Stimulated activated CD8-positive, alpha-beta memory T cell treated with anti-CD3 and anti-CD28 coated beads, Interleukin-7, amount 100 ng/mL, for 4 hours (primary cell): ENCODE results near the gene NPIPB2.

Source experiments
- DNase-seq, 2 donors: peaks; one replicate each; pipeline ENCODE4 v3.0.0-alpha.2; 2020; ENCODE audit warnings: low read depth in 2 of 2

NPIPB2 gene

GRCh38 chr16:11903906-11904305 lies 37.9 kb downstream of the NPIPB2 start:
- no peak for DNase-seq

- DNase-seq, result no peak
These were observed 40.8 kb downstream of the NPIPB2 start for GRCh38 chr16:11901091-11901490.

- no peak for DNase-seq
These were observed 45.2 kb downstream of the NPIPB2 start for GRCh38 chr16:11896486-11897176.

DNA sequence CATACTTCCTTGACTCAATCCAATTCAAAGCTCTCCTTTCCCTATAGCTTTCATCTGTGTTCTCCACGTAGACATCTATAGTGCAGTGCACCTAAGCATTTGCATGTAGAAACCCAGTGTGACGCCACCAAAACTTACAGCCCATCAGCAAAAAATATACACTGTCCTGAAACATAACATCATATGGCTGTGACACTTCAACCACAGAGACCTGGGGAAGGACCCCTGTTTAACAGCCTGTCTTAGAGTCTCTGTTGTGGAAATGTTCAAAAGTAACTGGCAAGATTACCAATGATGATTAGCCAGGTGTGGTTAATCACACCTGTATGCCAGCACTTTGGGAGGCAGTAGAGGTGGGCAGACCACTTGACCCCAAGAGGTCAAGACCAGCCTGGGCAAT lies 48.3 kb downstream of the NPIPB2 start:
- no peak for DNase-seq

DNA sequence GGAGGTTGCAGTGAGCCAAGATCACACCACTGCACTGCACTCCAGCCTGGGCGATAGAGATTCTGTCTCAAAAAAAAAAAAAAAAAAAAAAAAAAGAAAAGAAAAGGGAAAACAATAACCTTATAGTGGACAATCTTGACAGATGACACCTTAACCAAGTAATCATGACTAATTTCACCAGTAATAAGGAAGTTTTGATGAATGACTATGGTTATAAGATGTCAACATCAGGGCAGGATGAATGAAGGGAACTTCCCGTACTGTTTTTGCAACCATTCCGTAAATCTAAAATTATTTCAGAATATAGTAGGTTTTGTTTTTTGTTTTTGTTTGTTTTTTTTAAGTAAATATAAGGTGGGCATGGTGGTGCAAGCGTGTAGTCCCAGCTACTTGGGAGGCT lies 49.1 kb downstream of the NPIPB2 start:
- no peak for DNase-seq

DNA sequence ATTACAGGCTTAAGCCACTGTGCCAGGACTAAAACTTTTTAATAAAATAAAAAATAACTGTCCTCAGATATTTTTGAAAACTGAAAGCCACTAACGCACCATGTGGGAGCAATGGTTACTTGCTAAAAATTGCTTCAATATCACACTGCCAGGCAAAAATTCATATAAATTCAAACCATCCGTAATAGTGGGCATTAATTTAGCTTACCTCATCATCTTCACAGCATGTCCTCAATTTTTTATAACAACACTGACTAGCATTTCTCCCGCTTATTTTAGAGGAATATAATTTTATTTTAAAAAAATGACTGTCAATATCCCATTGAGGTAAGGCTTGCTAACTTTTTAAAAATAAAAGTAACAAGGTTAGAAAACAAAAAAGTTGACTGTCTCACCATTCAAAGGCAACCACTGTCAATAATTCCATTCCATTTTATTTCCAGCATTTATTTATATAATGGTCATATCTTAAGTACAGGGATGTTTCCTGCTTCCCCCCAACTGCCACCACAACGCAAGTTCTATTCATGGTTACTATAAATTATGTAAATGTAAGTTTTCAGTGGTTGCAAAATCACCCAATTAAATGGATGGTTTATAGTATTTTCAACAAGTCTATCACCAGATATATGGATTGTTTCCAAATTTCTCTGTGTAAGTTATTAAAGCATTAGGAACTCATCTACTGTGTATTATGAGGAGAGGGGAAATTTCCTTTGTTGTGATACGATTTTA lies 51.4 kb downstream of the NPIPB2 start:
- no peak for DNase-seq

GRCh38 chr16:11886881-11887280 lies 55.0 kb downstream of the NPIPB2 start:
- DNase-seq, result no peak

DNA sequence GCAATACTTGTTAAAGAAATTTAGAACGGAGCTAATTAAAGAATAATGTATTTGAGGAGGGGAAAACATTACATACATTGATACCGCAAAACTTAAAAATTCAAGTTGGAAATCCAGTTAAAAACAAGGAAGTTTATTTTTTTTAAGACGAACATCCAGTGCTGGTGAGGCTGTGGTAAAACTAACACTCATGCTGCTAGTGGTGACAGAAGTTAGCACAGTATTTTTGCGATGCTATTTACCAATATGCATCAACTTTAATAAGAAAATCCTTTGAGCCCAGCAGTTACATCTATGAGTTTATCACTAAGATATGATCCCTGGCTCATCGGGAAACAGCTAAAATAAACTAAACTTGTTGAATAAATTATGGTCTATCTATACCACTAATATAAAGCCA lies 57.8 kb downstream of the NPIPB2 start:
- no peak for DNase-seq

DNA sequence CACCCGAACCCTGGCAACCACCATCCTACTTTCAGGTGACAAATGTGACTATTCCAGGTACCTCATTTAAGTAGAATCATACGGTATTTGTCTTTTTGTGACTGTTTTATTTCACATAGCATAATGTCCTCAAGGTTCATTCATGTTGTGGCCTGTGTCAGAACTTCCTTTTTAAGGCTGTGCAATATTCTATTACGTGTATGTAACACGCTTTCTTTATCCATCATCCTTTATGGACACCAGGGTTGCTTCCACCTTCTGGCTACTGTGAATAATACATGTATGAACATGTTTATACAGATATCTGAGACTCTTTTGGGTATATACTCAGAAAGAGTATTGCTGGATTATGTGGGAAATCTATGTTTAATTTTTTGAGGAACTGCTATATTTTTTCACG lies 61.8 kb downstream of the NPIPB2 start:
- DNase-seq, result no peak

DNA sequence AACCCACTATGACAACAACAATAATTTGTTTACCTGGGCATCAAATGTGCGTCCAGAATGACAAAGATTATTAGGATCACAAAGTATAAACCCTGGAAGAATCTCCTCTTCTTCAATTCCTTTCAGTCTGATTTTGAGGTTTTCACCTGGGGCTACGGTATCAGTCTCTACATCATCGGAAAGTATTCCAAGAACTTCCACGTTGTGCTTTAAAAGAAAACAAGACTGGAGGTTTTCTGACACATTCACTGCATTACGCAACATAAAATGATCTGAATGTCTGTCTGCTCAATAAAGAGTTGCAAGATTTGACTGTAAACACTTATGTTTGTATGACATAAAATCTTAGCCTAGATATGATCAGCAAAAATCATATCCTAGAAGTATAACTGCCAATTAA lies 64.5 kb downstream of the NPIPB2 start:
- DNase-seq, result no peak
